GM06990 (cell line): Measurements from ENCODE around the gene SLC35C1.

Source experiments
- DNase-seq: peaks from one replicate; pipeline ENCODE4 v3.0.0-alpha.2; 2011; ENCODE audit not compliant: insufficient read length; ENCODE audit errors: extremely low read depth
- H3K27me3 ChIP-seq: replicated peaks from 2 replicates; pipeline ENCODE4 v1.6.0; 2011; ENCODE audit warnings: low read length; ENCODE audit not compliant: control insufficient read depth, insufficient read depth
- H3K36me3 ChIP-seq: 2 replicates; pipeline ENCODE4 v1.5.1; 2011; ENCODE audit warnings: low read length; ENCODE audit not compliant: control insufficient read depth, insufficient read depth
- H3K4me3 ChIP-seq: replicated peaks from 2 replicates; pipeline ENCODE4 v1.5.1; 2011; ENCODE audit warnings: low read depth, mild to moderate bottlenecking, control low read depth, low read length
- CTCF ChIP-seq: IDR thresholded peaks from 2 replicates; pipeline ENCODE4 v1.5.1; 2011; ENCODE audit warnings: low read length, control low read depth, mild to moderate bottlenecking, inconsistent platforms; ENCODE audit not compliant: insufficient read depth, poor library complexity, severe bottlenecking

The SLC35C1 gene

GRCh38 chr11:45771193-45771565 is 33.8 kb upstream of the SLC35C1 start:
- H3K4me3 ChIP-seq, result peak overlapping the region; percentile 39
- peaks cover 1% of the 10 kb centered on the region; the same call in 1 of the 2 replicates for H3K27me3 ChIP-seq
- DNase-seq, result peak; percentile 53
- TF ChIP-seq CTCF, result peak; percentile 90
- no peaks in the 10 kb centered on the region for H3K36me3 ChIP-seq

GRCh38 chr11:45771566-45772448 is 33.1 kb upstream of the SLC35C1 start:
- peak; percentile 96 for TF ChIP-seq CTCF
- no peaks in the 10 kb centered on the region for H3K36me3 ChIP-seq
- DNase-seq, result peak; percentile 81

GRCh38 chr11:45772449-45772774 is 32.5 kb upstream of the SLC35C1 start:
- no peak for TF ChIP-seq CTCF
- Histone ChIP-seq H3K27me3 (peaks cover 1% of the 10 kb centered on the region; the same call in 1 of the 2 replicates), H3K36me3 (no peaks in the 10 kb centered on the region), H3K4me3 (no peak overlapping the region)
- no peak for DNase-seq

More at GRCh38 chr11:45771566-45772448, 33.1 kb upstream of the SLC35C1 start:
- peaks cover 1% of the 10 kb centered on the region; the same call in 1 of the 2 replicates for H3K27me3 ChIP-seq
- H3K4me3 ChIP-seq, result peak overlapping the region; percentile 39

- TF ChIP-seq CTCF, result no peak
- peaks cover 1% of the 10 kb centered on the region; the same call in 1 of the 2 replicates for H3K27me3 ChIP-seq
- H3K4me3 ChIP-seq, result no peak overlapping the region
- H3K36me3 ChIP-seq, result no peaks in the 10 kb centered on the region
- DNase-seq, result no peak
Measured at GRCh38 chr11:45772986-45773785, 31.8 kb upstream of the SLC35C1 start.

GRCh38 chr11:45773786-45774655 is 30.9 kb upstream of the SLC35C1 start:
- H3K27me3 ChIP-seq, result peaks cover 1% of the 10 kb centered on the region; the same call in 1 of the 2 replicates
- DNase-seq, result no peak
- no peak for TF ChIP-seq CTCF

More at GRCh38 chr11:45773786-45774655, 30.9 kb upstream of the SLC35C1 start:
- H3K4me3 ChIP-seq, result no peak overlapping the region
- no peaks in the 10 kb centered on the region for H3K36me3 ChIP-seq
